CD4-positive, CD25-positive, alpha-beta regulatory T cell (primary cell): ENCODE measurements around the gene CAND2. TPM values are rescaled to one million over a fixed set of nuclear protein-coding genes. Genes with fewer than 3 reads are reported as not detected.

Experiments used
- ATAC-seq, 2 donors: fragments of 150-1000 bp; cut with Tn5 transposase; one replicate each; pipeline ENCODE4 v1.10.0; 2021; ENCODE audit warnings: low read depth in 2 of 2, moderate number of reproducible peaks in 2 of 2, moderate library complexity in 1 of 2
- DNase-seq, 3 donors: peaks; one replicate each; pipeline versions ENCODE4 v3.0.0 to v3.0.0-alpha.2; 2012 to 2022; ENCODE audit warnings: mixed read lengths in 1 of 3
- H3K27ac ChIP-seq: one replicate; pipeline ENCODE4 v1.7.0; 2013; ENCODE audit warnings: mild to moderate bottlenecking, low read length; ENCODE audit not compliant: insufficient read depth, poor library complexity, severe bottlenecking
- H3K27me3 ChIP-seq: one replicate; pipeline ENCODE4 v1.7.0; 2013; ENCODE audit warnings: low read length; ENCODE audit not compliant: control insufficient read depth, insufficient read depth
- H3K36me3 ChIP-seq: one replicate; pipeline ENCODE4 v1.7.0; 2013; ENCODE audit warnings: mild to moderate bottlenecking, low read length, moderate library complexity; ENCODE audit not compliant: control insufficient read depth, insufficient read depth
- H3K4me1 ChIP-seq: 2 replicates; pipeline ENCODE4 v1.7.0; 2013; ENCODE audit warnings: mild to moderate bottlenecking, low read length; ENCODE audit not compliant: insufficient read depth, control insufficient read depth, poor library complexity, severe bottlenecking
- H3K4me3 ChIP-seq: one replicate; pipeline ENCODE4 v1.7.0; 2013; ENCODE audit warnings: low read depth, mild to moderate bottlenecking, low read length, moderate library complexity
- H3K9me3 ChIP-seq, 2 experiments: 1 replicate in 1 of 2; 2 replicates in 1 of 2; pipeline ENCODE4 v1.7.0; 2013; ENCODE audit warnings: low read length in 2 of 2, mild to moderate bottlenecking in 1 of 2, moderate library complexity in 1 of 2; ENCODE audit not compliant: control insufficient read depth in 2 of 2
- H3K27ac Mint-ChIP-seq, 3 donors: one replicate each; pipeline ENCODE4 v1.8.0; 2020 to 2022; ENCODE audit warnings: mild to moderate bottlenecking in 3 of 3, mixed read lengths in 3 of 3, moderate library complexity in 2 of 3
- H3K27me3 Mint-ChIP-seq: one replicate; pipeline ENCODE4 v1.8.0; 2022; ENCODE audit warnings: mild to moderate bottlenecking, mixed read lengths
- H3K36me3 Mint-ChIP-seq: one replicate; pipeline ENCODE4 v1.8.0; 2020; ENCODE audit warnings: mixed read lengths
- H3K4me1 Mint-ChIP-seq, 4 donors: one replicate each; pipeline ENCODE4 v1.8.0; 2020 to 2022; ENCODE audit warnings: mixed read lengths in 4 of 4, mild to moderate bottlenecking in 1 of 4
- H3K4me3 Mint-ChIP-seq, 4 donors: one replicate each; pipeline ENCODE4 v1.8.0; 2020 to 2022; ENCODE audit warnings: mild to moderate bottlenecking in 4 of 4, mixed read lengths in 4 of 4, moderate library complexity in 3 of 4
- H3K9me3 Mint-ChIP-seq, 7 donors: one replicate each; pipeline ENCODE4 v1.8.0; 2020 to 2022; ENCODE audit warnings: mixed read lengths in 7 of 7, mild to moderate bottlenecking in 3 of 7, moderate library complexity in 2 of 7
- polyA plus RNA-seq, 4 donors: library from polyadenylated mRNA; unstranded; fragments of 300-500 nt; fragmentation: Illumina TruSeq; gene quantifications; one replicate each; pipeline ENCODE4 v1.2.3, GENCODE V29; 2021
- total RNA-seq: library from RNA; stranded (reverse); gene quantifications from one replicate; pipeline ENCODE4 v1.2.3, GENCODE V29; 2022

Gene CAND2
- total and polyA plus RNA-seq, 5 donors from 2014 or later = 0.63 to 0.98 (median 0.76) TPM

- H3K4me3 Mint-ChIP-seq = peak overlapping the region in 1 of 4 donors; percentile 70
- no peak for ATAC-seq
Observed at GRCh38 chr3:12798559-12799179, 2.2 kb downstream of the CAND2 start.

GRCh38 chr3:12799525-12800440 lies 3.3 kb downstream of the CAND2 start:
- H3K4me3 ChIP-seq = no peak overlapping the region
- H3K4me1 Mint-ChIP-seq = peaks cover 0 to 16% (median 3%) of the 10 kb centered on the region in 4 donors
- no peaks in the 10 kb centered on the region for H3K36me3 Mint-ChIP-seq
- no peaks in the 10 kb centered on the region for H3K36me3 ChIP-seq
- no peaks in the 10 kb centered on the region for H3K9me3 Mint-ChIP-seq
- H3K4me3 Mint-ChIP-seq = peak overlapping the region in 1 of 4 donors; percentile 0
- H3K27me3 Mint-ChIP-seq = peaks cover 34% of the 10 kb centered on the region
- H3K4me1 ChIP-seq = no peaks in the 10 kb centered on the region
- H3K27me3 ChIP-seq = peaks cover 2% of the 10 kb centered on the region
- no peak for ATAC-seq
- no peak overlapping the region for H3K27ac ChIP-seq
- no peak overlapping the region for H3K27ac Mint-ChIP-seq
- DNase-seq = no peak
- no peaks in the 10 kb centered on the region for H3K9me3 ChIP-seq

More at GRCh38 chr3:12798559-12799179, 2.2 kb downstream of the CAND2 start:
- no peaks in the 10 kb centered on the region for H3K4me1 ChIP-seq
- Mint-ChIP-seq H3K36me3 (no peaks in the 10 kb centered on the region), H3K4me1 (peaks cover 0 to 16% (median 3%) of the 10 kb centered on the region in 4 donors), H3K9me3 (no peaks in the 10 kb centered on the region), H3K27ac (no peak overlapping the region), H3K27me3 (peaks cover 41% of the 10 kb centered on the region)
- DNase-seq = no peak
- peaks cover 2% of the 10 kb centered on the region for H3K27me3 ChIP-seq
- H3K4me3 ChIP-seq = no peak overlapping the region
- no peaks in the 10 kb centered on the region for H3K36me3 ChIP-seq
- H3K9me3 ChIP-seq = no peaks in the 10 kb centered on the region
- H3K27ac ChIP-seq = no peak overlapping the region

GRCh38 chr3:12803371-12803770 lies 6.9 kb downstream of the CAND2 start:
- no peaks in the 10 kb centered on the region for H3K9me3 Mint-ChIP-seq
- H3K27me3 ChIP-seq = no peaks in the 10 kb centered on the region
- H3K36me3 Mint-ChIP-seq = no peaks in the 10 kb centered on the region
- H3K27me3 Mint-ChIP-seq = peaks cover 15% of the 10 kb centered on the region
- no peak overlapping the region for H3K27ac Mint-ChIP-seq
- H3K36me3 ChIP-seq = no peaks in the 10 kb centered on the region
- no peak overlapping the region for H3K4me3 Mint-ChIP-seq
- no peak overlapping the region for H3K4me3 ChIP-seq
- H3K4me1 ChIP-seq = no peaks in the 10 kb centered on the region
- no peaks in the 10 kb centered on the region for H3K9me3 ChIP-seq
- peaks cover 0 to under 1% (median 0%) of the 10 kb centered on the region in 4 donors for H3K4me1 Mint-ChIP-seq
- DNase-seq (no peak), ATAC-seq (no peak)
- no peak overlapping the region for H3K27ac ChIP-seq

GRCh38 chr3:12807066-12807465 lies 10.6 kb downstream of the CAND2 start:
- Mint-ChIP-seq H3K9me3 (peaks cover 0 to 1% (median 0%) of the 10 kb centered on the region in 7 donors), H3K27me3 (peaks cover 7% of the 10 kb centered on the region), H3K27ac (no peak overlapping the region), H3K4me1 (peaks cover 0 to 16% (median 8%) of the 10 kb centered on the region in 4 donors), H3K36me3 (no peaks in the 10 kb centered on the region), H3K4me3 (no peak overlapping the region)
- no peak for ATAC-seq
- H3K9me3 ChIP-seq = no peaks in the 10 kb centered on the region
- no peaks in the 10 kb centered on the region for H3K36me3 ChIP-seq
- no peak overlapping the region for H3K27ac ChIP-seq
- H3K4me3 ChIP-seq = no peak overlapping the region
- DNase-seq = no peak
- H3K27me3 ChIP-seq = no peaks in the 10 kb centered on the region
- peaks cover 9% of the 10 kb centered on the region for H3K4me1 ChIP-seq

- Mint-ChIP-seq H3K36me3 (no peaks in the 10 kb centered on the region), H3K27me3 (peaks cover 7% of the 10 kb centered on the region), H3K4me3 (peak overlapping the region in 1 of 4 donors; percentile 76), H3K4me1 (peaks cover 0 to 16% (median 8%) of the 10 kb centered on the region in 4 donors), H3K9me3 (peaks cover 0 to 1% (median 0%) of the 10 kb centered on the region in 7 donors), H3K27ac (no peak overlapping the region)
- ATAC-seq = no peak
- Histone ChIP-seq H3K27ac (no peak overlapping the region), H3K9me3 (no peaks in the 10 kb centered on the region), H3K4me1 (peaks cover 9% of the 10 kb centered on the region), H3K27me3 (no peaks in the 10 kb centered on the region), H3K4me3 (no peak overlapping the region), H3K36me3 (no peaks in the 10 kb centered on the region)
- no peak for DNase-seq
Observed at GRCh38 chr3:12807601-12808359, 11.3 kb downstream of the CAND2 start.

- H3K27ac Mint-ChIP-seq = peak overlapping the region in 1 of 3 donors; percentile 44
- ATAC-seq = no peak
- H3K9me3 Mint-ChIP-seq = peaks cover 0 to 1% (median 0%) of the 10 kb centered on the region in 7 donors
- H3K4me3 Mint-ChIP-seq = peak overlapping the region; percentile 24 to 76 (median 50)
- Histone ChIP-seq H3K27ac (no peak overlapping the region), H3K27me3 (no peaks in the 10 kb centered on the region), H3K4me3 (no peak overlapping the region), H3K36me3 (no peaks in the 10 kb centered on the region), H3K9me3 (no peaks in the 10 kb centered on the region), H3K4me1 (peaks cover 9% of the 10 kb centered on the region)
- no peak for DNase-seq
- H3K36me3 Mint-ChIP-seq = no peaks in the 10 kb centered on the region
- H3K4me1 Mint-ChIP-seq = peaks cover 0 to 18% (median 8%) of the 10 kb centered on the region in 4 donors
- H3K27me3 Mint-ChIP-seq = peaks cover 7% of the 10 kb centered on the region
Observed at GRCh38 chr3:12808587-12808986, 12.1 kb downstream of the CAND2 start.

GRCh38 chr3:12809001-12809400 lies 12.5 kb downstream of the CAND2 start:
- H3K27me3 Mint-ChIP-seq = peaks cover 7% of the 10 kb centered on the region
- H3K4me1 Mint-ChIP-seq = peaks cover 0 to 18% (median 8%) of the 10 kb centered on the region in 4 donors
- H3K9me3 Mint-ChIP-seq = peaks cover 0 to 1% (median 0%) of the 10 kb centered on the region in 7 donors
- DNase-seq = no peak
- H3K36me3 Mint-ChIP-seq = no peaks in the 10 kb centered on the region
- ATAC-seq = no peak
- peak overlapping the region in 2 of 3 donors; percentile 37 to 74 for H3K27ac Mint-ChIP-seq
- Histone ChIP-seq H3K4me1 (peaks cover 9% of the 10 kb centered on the region), H3K27me3 (no peaks in the 10 kb centered on the region), H3K9me3 (no peaks in the 10 kb centered on the region), H3K36me3 (no peaks in the 10 kb centered on the region), H3K27ac (no peak overlapping the region), H3K4me3 (no peak overlapping the region)
- peak overlapping the region; percentile 31 to 88 (median 74) for H3K4me3 Mint-ChIP-seq
